ENCODE measurements around the gene QKI. TPM values are rescaled to one million over a fixed set of nuclear protein-coding genes. Genes with fewer than 3 reads are reported as not detected.

The QKI gene
- total RNA-seq, 1 experiment from 2014 or later = 122 TPM

- DNase-seq (ENCODE audit: low read depth) = no peak
Observed at GRCh38 chr6:163605385-163606097, 191.0 kb downstream of the QKI start.

DNA sequence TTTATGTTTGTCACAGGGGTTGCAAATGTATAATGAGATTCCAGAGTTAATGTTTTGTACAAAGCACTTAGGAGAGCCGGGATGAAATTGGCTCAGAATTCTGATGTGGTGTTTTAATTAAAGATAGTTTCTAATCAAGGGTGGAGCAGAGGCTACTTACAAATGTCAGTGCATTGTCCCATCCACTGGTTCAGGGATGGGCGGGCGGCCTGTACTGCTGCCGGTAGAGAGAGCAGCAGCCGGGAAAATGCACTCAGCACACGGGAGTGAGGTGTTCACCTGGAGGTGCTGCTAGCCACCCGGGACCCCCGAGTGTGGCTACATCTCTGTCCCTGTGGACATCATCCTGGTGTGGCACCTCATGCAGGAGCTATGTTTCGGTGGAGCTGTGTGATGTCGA is 193.3 kb downstream of the QKI start:
- DNase-seq (ENCODE audit: low read depth) = no peak

DNA sequence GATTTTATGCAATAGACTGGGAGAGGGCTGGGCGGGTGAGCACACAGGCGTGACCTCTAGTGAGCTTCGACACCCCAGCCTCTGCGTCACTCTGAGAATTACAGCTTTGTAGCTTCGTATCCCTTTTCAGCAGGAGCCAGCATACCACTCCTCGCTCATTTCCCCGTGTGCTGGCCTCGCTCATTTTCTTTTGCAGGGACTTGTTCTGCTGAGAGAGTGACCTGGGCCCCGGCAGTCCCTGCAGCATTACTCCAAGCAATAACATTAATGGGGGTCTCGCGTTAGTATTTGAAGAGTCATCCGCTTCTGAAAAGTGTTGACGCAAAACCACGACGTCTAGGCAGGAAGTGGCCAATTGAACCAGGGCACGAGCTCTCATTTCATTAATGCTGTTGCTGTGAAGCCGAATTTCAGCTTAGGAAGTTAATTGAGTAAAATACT is 193.7 kb downstream of the QKI start:
- DNase-seq (ENCODE audit: low read depth) = no peak

DNA sequence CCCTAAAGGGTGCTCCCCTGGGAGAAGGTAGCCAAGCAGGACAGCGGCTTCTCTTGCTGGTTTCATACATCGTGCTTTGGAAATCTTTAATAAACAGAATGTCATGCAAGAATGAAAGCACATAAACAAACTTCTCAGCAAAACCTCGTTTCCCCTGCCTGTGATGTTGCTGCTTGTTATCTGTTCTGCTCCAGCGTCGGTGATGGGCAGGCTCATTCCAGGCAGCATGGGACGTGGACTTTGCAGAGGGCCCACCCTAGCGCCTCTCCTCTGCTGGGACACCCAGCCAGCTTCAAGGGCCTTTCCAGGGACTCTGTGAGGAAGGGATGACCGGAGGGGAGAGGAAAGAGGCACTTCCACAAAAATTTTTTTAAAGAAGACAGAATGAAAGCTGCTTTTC is 197.7 kb downstream of the QKI start:
- no peak for DNase-seq (ENCODE audit: low read depth)

- no peak for DNase-seq (ENCODE audit: low read depth)
Observed at GRCh38 chr6:163613025-163613424, 198.5 kb downstream of the QKI start.

- DNase-seq (ENCODE audit: low read depth) = no peak
Observed at GRCh38 chr6:163613668-163614067, 199.2 kb downstream of the QKI start.

DNA sequence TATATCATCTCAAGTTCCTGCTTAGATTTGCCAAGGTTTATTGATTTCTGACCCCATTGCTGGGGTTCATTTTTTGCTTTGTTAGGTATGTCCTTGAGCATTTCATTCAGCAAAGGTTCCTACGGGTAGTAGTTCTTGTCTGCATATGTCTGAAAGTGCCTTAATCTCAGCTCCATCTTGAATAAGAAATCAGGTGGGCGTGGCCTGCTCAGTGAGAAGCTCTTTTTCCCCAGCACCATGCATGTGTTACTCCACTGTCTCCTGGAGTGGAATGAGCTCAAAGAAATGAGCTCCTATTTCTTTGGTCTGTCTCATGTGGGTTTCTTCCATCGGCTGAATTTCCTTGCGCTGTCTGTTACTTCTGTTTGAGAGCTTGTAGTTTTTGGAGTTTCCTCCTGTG is 201.9 kb downstream of the QKI start:
- no peak for DNase-seq (ENCODE audit: low read depth)

DNA sequence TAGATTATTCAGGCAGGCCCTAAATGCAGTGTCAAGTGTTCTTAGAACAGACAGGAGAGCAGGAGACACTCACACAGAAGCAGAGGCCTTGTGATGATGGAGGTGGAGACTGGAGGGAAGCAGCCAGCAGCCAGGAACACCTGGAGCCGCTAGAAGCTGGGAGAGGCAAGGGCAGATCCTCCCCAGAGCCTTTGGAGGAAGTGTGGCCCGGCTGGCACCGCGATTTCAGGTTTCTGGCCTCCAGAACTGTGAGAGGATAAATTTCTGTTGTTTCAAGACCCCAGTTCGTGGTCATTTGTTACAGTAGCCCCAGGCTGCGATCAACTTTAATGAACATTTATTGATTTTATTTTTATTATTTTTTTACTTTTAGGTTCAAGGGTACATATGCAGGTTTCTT is 203.0 kb downstream of the QKI start:
- no peak for DNase-seq (ENCODE audit: low read depth)

DNA sequence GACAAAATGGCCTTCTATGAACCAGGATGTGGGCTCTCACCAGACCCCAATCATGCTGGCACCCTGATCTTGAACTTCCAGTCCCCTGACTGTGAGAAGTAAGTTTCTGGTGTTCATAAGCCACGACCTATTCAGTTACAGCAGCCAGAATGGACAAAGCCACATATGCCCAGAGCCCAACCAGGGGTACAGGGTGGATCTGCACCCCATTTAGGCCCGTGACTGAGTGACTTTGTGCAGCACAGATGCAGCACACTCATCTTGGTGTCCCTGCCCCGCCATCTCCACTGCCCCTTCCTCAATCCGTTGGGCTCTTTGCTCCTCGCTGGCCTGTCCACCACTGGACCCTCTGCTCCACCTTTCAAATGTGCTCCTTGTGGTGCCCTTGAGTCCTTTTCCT is 205.6 kb downstream of the QKI start:
- no peak for DNase-seq (ENCODE audit: low read depth)

DNA sequence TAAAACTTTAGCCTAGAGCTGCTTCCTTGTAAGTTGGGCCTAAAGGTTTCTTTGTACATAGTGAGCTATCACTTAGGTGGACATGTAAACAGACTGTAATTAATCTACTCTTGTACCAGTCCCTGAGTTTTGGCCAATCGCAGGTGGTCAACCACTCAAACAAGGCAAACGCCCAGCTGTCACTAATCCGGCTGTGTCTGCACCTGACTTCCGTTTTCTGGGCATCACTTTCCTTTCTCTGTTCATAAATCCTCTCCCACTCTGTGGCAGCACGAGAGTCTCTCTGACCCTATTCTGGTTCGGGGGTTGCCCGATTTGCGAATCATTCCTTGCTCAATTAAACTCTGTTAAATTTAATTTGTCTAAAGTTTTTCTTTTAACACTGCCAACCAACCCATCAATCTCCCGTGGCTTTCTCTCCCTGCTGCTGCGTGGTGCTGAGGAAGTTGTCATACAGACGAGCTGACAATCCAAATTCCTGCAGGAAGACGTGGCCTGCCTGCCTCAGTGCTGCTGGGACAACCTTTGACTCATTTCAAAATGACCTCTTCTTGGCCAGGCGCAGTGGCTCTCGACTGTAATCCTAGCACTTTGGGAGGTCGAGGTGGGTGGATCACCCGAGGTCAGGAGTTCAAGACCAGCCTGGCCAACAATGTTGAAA is 206.3 kb downstream of the QKI start:
- peak; percentile 19 for DNase-seq (ENCODE audit: low read depth)

GRCh38 chr6:163625265-163625664 is 210.7 kb downstream of the QKI start:
- no peak for DNase-seq (ENCODE audit: low read depth)

GRCh38 chr6:163626073-163626867 is 211.8 kb downstream of the QKI start:
- DNase-seq (ENCODE audit: low read depth) = no peak

DNA sequence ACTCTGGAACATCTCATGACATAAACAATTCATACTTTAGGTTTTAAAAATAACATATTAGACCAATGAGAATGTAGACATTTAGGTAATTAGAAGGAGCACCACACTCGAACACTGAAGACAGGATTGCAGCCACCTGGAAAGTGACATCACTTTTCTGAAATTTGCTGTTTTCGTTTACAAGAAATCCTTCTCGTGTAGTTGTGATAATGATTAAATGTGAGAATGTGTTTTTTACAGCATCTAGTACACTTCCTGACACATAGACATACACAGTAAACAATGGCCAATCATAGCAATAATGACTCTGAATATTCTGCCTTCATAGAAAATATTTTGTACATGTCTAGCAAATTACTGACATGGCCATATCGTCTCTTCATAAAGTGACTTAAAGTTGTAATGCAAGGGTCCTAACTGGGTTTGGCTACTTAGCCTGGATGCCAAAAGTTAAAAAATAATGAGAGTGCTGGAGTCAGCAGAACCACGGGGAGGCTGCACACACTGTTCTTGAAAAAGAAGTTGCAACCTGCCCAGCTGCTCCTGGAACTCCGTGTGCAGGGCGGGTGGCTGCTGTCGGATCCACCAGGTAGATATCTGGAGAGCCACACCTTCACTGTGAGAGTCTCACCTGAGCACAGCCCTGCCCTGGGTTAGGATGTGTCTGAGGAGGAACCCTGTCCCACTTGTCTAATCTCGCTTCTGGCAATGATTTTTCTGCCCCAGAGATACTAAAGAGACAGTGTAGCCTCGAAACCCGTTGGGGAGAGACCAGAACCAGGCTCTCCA is 212.9 kb downstream of the QKI start:
- no peak for DNase-seq (ENCODE audit: low read depth)
